HCT116 (cell line): ENCODE data around the gene ZNF212.

Experiments
- CTCF ChIP-seq, 3 experiments: fragments of 200-600 bp in 1 of 3; sonication (generic) in 1 of 3; IDR thresholded peaks in 2 of 3; conservative IDR thresholded peaks in 1 of 3; 2 replicates each; pipeline ENCODE4 v1.5.1; 2012 to 2017; ENCODE audit warnings: low read depth in 2 of 3, low read length in 2 of 3, antibody characterized with exemption in 1 of 3, borderline replicate concordance in 1 of 3, control low read depth in 1 of 3, mild to moderate bottlenecking in 1 of 3, mixed read lengths in 1 of 3, mixed run types in 1 of 3, moderate library complexity in 1 of 3; ENCODE audit not compliant: insufficient read depth in 1 of 3
- JUND ChIP-seq: IDR thresholded peaks from 2 replicates; pipeline ENCODE4 v1.6.1; 2012
- MAX ChIP-seq: IDR thresholded peaks from 2 replicates; pipeline ENCODE4 v1.6.1; 2012
- POLR2A ChIP-seq: IDR thresholded peaks from 2 replicates; pipeline ENCODE4 v1.7.0; 2011; ENCODE audit warnings: borderline replicate concordance; ENCODE audit not compliant: insufficient read depth, insufficient read length; ENCODE audit errors: extremely low read depth
- POLR2AphosphoS5 ChIP-seq: IDR thresholded peaks from 2 replicates; pipeline ENCODE4 v1.6.1; 2011; ENCODE audit warnings: mild to moderate bottlenecking, low read depth, low read length, moderate library complexity
- SRF ChIP-seq: IDR thresholded peaks from 2 replicates; pipeline ENCODE4 v1.6.1; 2012; ENCODE audit warnings: low read depth

- TF ChIP-seq POLR2AphosphoS5: no peak
- no peak for TF ChIP-seq POLR2A
- no peak for TF ChIP-seq CTCF (IDR thresholded peaks at IDR 0.05 in 2 of 3, conservative IDR thresholded peaks at IDR 0.05 in 1 of 3; ENCODE audit: borderline replicate concordance in 1 of 3, insufficient read depth in 1 of 3, low read depth in 2 of 3, low read length in 2 of 3)
- no peak for TF ChIP-seq JUND
- no peak for TF ChIP-seq MAX
- no peak for TF ChIP-seq SRF
Measured at GRCh38 chr7:149210551-149210950, 28.9 kb upstream of the ZNF212 start.
